H9 (cell line): ENCODE data around the gene SLC24A3. TPM values are rescaled to one million over a fixed set of nuclear protein-coding genes. Genes with fewer than 3 reads are reported as not detected.

Experiments
- DNase-seq: peaks from one replicate; pipeline ENCODE4 v3.0.0-alpha.2; 2017
- H2AFZ ChIP-seq: one replicate; pipeline ENCODE4 v1.6.1; 2013; ENCODE audit warnings: mild to moderate bottlenecking, low read length, control low read depth, moderate library complexity
- H2AK5ac ChIP-seq: 2 replicates; pipeline ENCODE4 v1.6.1; 2013; ENCODE audit warnings: low read length, control low read depth, mixed read lengths; ENCODE audit not compliant: insufficient read length
- H2BK120ac ChIP-seq: one replicate; pipeline ENCODE4 v1.6.1; 2013; ENCODE audit warnings: low read depth, mild to moderate bottlenecking, low read length, control low read depth, inconsistent platforms; ENCODE audit not compliant: poor library complexity, severe bottlenecking
- H2BK12ac ChIP-seq: 2 replicates; pipeline ENCODE4 v1.6.1; 2013; ENCODE audit warnings: low read length, control low read depth, mixed read lengths, low read depth; ENCODE audit not compliant: insufficient read length
- H2BK15ac ChIP-seq: 2 replicates; pipeline ENCODE4 v1.6.1; 2013; ENCODE audit warnings: low read depth, low read length, control low read depth
- H2BK20ac ChIP-seq: one replicate; pipeline ENCODE4 v1.6.1; 2013; ENCODE audit warnings: low read depth, mild to moderate bottlenecking, low read length, control low read depth, inconsistent platforms; ENCODE audit not compliant: poor library complexity, severe bottlenecking
- H2BK5ac ChIP-seq: 2 replicates; pipeline ENCODE4 v1.6.1; 2013; ENCODE audit warnings: low read length, control low read depth, mixed read lengths; ENCODE audit not compliant: insufficient read length
- H3K14ac ChIP-seq: 2 replicates; pipeline ENCODE4 v1.6.1; 2013; ENCODE audit warnings: low read length, control low read depth; ENCODE audit not compliant: insufficient read depth
- H3K18ac ChIP-seq: 2 replicates; pipeline ENCODE4 v1.6.1; 2013; ENCODE audit warnings: low read depth, mild to moderate bottlenecking, mixed read lengths, low read length, control low read depth; ENCODE audit not compliant: insufficient read length
- H3K23ac ChIP-seq: 2 replicates; pipeline ENCODE4 v1.6.1; 2013; ENCODE audit warnings: low read length, control low read depth, mixed read lengths, low read depth; ENCODE audit not compliant: insufficient read length
- H3K23me2 ChIP-seq: 2 replicates; pipeline ENCODE4 v1.6.1; 2013; ENCODE audit warnings: low read depth, mild to moderate bottlenecking, mixed read lengths, low read length, control low read depth; ENCODE audit not compliant: insufficient read length, poor library complexity, severe bottlenecking
- H3K27ac ChIP-seq: 2 replicates; pipeline ENCODE4 v1.5.1; 2013; ENCODE audit warnings: low read length, control low read depth, mixed read lengths, low read depth; ENCODE audit not compliant: insufficient read length
- H3K27me3 ChIP-seq: 2 replicates; pipeline ENCODE4 v1.6.1; 2013; ENCODE audit warnings: low read length, control low read depth, inconsistent platforms; ENCODE audit not compliant: insufficient read depth
- H3K4ac ChIP-seq: 2 replicates; pipeline ENCODE4 v1.6.1; 2013; ENCODE audit warnings: low read depth, mild to moderate bottlenecking, control low read depth, inconsistent platforms, low read length, moderate library complexity
- H3K4me1 ChIP-seq: 2 replicates; pipeline ENCODE4 v1.6.1; 2013; ENCODE audit warnings: low read length, control low read depth, inconsistent platforms; ENCODE audit not compliant: insufficient read depth
- H3K4me2 ChIP-seq: 2 replicates; pipeline ENCODE4 v1.6.1; 2013; ENCODE audit warnings: low read length, control low read depth, mixed read lengths; ENCODE audit not compliant: insufficient read length, insufficient read depth
- H3K56ac ChIP-seq: 2 replicates; pipeline ENCODE4 v1.6.1; 2013; ENCODE audit warnings: low read depth, mild to moderate bottlenecking, mixed read lengths, low read length, control low read depth; ENCODE audit not compliant: insufficient read length
- H3K79me1 ChIP-seq: 2 replicates; pipeline ENCODE4 v1.6.1; 2013; ENCODE audit warnings: low read depth, mild to moderate bottlenecking, moderate library complexity, low read length, control low read depth, inconsistent platforms; ENCODE audit not compliant: insufficient read depth, poor library complexity, severe bottlenecking
- H3K79me2 ChIP-seq: 2 replicates; pipeline ENCODE4 v1.6.1; 2013; ENCODE audit warnings: low read length, control low read depth, inconsistent platforms; ENCODE audit not compliant: insufficient read depth
- H3K9ac ChIP-seq: 2 replicates; pipeline ENCODE4 v1.6.1; 2013; ENCODE audit warnings: low read length, control low read depth, mixed read lengths; ENCODE audit not compliant: insufficient read length; ENCODE audit errors: extremely low read depth
- H3K9me3 ChIP-seq: one replicate; pipeline ENCODE4 v1.6.1; 2013; ENCODE audit warnings: low read depth, low read length, inconsistent platforms; ENCODE audit not compliant: control insufficient read depth
- H3T11ph ChIP-seq: one replicate; pipeline ENCODE4 v1.6.1; 2013; ENCODE audit warnings: mild to moderate bottlenecking, low read length, control low read depth, inconsistent platforms
- H4K20me1 ChIP-seq: one replicate; pipeline ENCODE4 v1.6.1; 2013; ENCODE audit not compliant: control insufficient read depth, insufficient read length, insufficient read depth
- H4K5ac ChIP-seq: 2 replicates; pipeline ENCODE4 v1.6.1; 2013; ENCODE audit warnings: low read depth, mild to moderate bottlenecking, mixed read lengths, low read length, control low read depth; ENCODE audit not compliant: insufficient read length
- H4K8ac ChIP-seq: replicated peaks from 2 replicates; pipeline ENCODE4 v1.6.1; 2013; ENCODE audit warnings: low read length, control low read depth, mixed read lengths, low read depth; ENCODE audit not compliant: insufficient read length
- H4K91ac ChIP-seq: 2 replicates; pipeline ENCODE4 v1.6.1; 2013; ENCODE audit warnings: low read depth, mild to moderate bottlenecking, moderate library complexity, mixed read lengths, low read length, control low read depth; ENCODE audit not compliant: insufficient read length
- H3K27ac Mint-ChIP-seq, 3 experiments: 2 replicates in 2 of 3; 3 replicates in 1 of 3; pipeline ENCODE4 v1.8.0; 2020 to 2021; ENCODE audit warnings: mixed read lengths in 3 of 3, mild to moderate bottlenecking in 1 of 3, moderate library complexity in 1 of 3
- H3K27me3 Mint-ChIP-seq: 2 replicates; pipeline ENCODE4 v1.8.0; 2021; ENCODE audit warnings: low read depth, mild to moderate bottlenecking, moderate library complexity, mixed read lengths
- H3K36me3 Mint-ChIP-seq, 3 experiments: 2 replicates in 2 of 3; 3 replicates in 1 of 3; pipeline ENCODE4 v1.8.0; 2020 to 2021; ENCODE audit warnings: low read depth in 3 of 3, mixed read lengths in 3 of 3; ENCODE audit not compliant: insufficient read depth in 1 of 3
- H3K4me1 Mint-ChIP-seq, 2 experiments: 2 replicates each; pipeline ENCODE4 v1.8.0; 2020; ENCODE audit warnings: mixed read lengths in 2 of 2
- H3K4me3 Mint-ChIP-seq, 2 experiments: 2 replicates in 1 of 2; 3 replicates in 1 of 2; pipeline ENCODE4 v1.8.0; 2020 to 2021; ENCODE audit warnings: mild to moderate bottlenecking in 2 of 2, mixed read lengths in 2 of 2, moderate library complexity in 1 of 2
- H3K9me3 Mint-ChIP-seq, 2 experiments: 2 replicates in 1 of 2; 3 replicates in 1 of 2; pipeline ENCODE4 v1.8.0; 2020; ENCODE audit warnings: mild to moderate bottlenecking in 2 of 2, mixed read lengths in 2 of 2, moderate library complexity in 1 of 2
- CTCF ChIP-seq: fragments of 200-600 bp; sonication (generic); conservative IDR thresholded peaks from 3 replicates; pipeline ENCODE4 v1.8.0; 2021; ENCODE audit warnings: antibody characterized with exemption, mild to moderate bottlenecking
- WGBS: extraction: QIAGEN DNeasy Blood & Tissue Kit; methylation state at CpG from one replicate; pipeline ENCODE4 v1.1.7; 2013; ENCODE audit warnings: missing lambda C conversion rate, low lambda C conversion rate, mixed read lengths; ENCODE audit not compliant: insufficient read length; ENCODE audit errors: extremely low coverage; 5-methylcytosine and 5-hydroxymethylcytosine counted together
- total RNA-seq: library from RNA; stranded (reverse); gene quantifications from 2 replicates; pipeline ENCODE4 v1.2.1, GENCODE V29; 2021

The SLC24A3 gene
- total RNA-seq, 1 experiment from 2014 or later, result 0.83 TPM

DNA sequence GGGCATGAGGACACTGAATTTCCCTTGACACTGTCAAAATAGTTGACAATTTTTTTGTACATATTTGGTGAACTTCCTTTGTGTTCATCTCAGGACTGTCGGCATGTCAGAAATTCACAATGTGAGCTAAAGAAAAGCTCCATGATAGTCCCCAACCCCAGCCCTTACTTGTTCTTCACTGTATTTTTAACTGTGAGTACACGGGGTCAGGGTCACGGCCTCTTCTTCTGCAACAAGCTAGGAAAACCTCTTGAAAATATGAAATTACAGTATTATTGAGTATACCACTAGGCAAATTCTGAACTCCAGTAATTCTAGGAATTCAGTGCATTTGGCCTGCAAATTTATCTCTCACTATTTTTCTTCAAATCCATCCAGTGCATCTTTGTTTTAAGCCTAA, 199.4 kb downstream of the SLC24A3 start:
- Histone ChIP-seq H4K5ac (no peak overlapping the region), H3T11ph (no peak overlapping the region), H3K14ac (no peak overlapping the region), H3K27me3 (no peaks in the 10 kb centered on the region), H3K9ac (no peak overlapping the region), H4K20me1 (no peaks in the 10 kb centered on the region), H3K27ac (no peak overlapping the region), H3K23me2 (no peaks in the 10 kb centered on the region), H3K56ac (no peak overlapping the region), H3K23ac (no peak overlapping the region), H2BK5ac (no peak overlapping the region), H4K8ac (no peak overlapping the region), H3K4ac (no peak overlapping the region), H3K79me1 (no peaks in the 10 kb centered on the region), H3K79me2 (no peaks in the 10 kb centered on the region), H2BK15ac (no peak overlapping the region), H4K91ac (no peak overlapping the region), H3K4me1 (no peaks in the 10 kb centered on the region), H2AFZ (no peak overlapping the region), H2BK120ac (no peak overlapping the region), H3K9me3 (no peaks in the 10 kb centered on the region), H2BK20ac (no peak overlapping the region), H3K18ac (no peak overlapping the region), H3K4me2 (no peak overlapping the region), H2AK5ac (no peak overlapping the region), H2BK12ac (no peak overlapping the region)
- no peaks in the 10 kb centered on the region; the same call in 1 of the 2 replicates for H3K27me3 Mint-ChIP-seq
- no peaks in the 10 kb centered on the region for H3K9me3 Mint-ChIP-seq
- peaks cover 7 to 21% of the 10 kb centered on the region in 2 experiments for H3K4me1 Mint-ChIP-seq
- H3K4me3 Mint-ChIP-seq, result no peak overlapping the region
- WGBS, result no CpG with 5 or more reads among the region's 3 CpGs
- no peak for DNase-seq
- H3K36me3 Mint-ChIP-seq, result no peaks in the 10 kb centered on the region; a peak in 3 of 7 replicates
- no peak for TF ChIP-seq CTCF
- H3K27ac Mint-ChIP-seq, result no peak overlapping the region
